ENCODE data around the gene ZNF891. TPM values are rescaled to one million over a fixed set of nuclear protein-coding genes. Genes with fewer than 3 reads are reported as not detected.

Gene ZNF891
- total RNA-seq, 2 donors from 2014 or later: 3.7 to 3.9 TPM

DNA sequence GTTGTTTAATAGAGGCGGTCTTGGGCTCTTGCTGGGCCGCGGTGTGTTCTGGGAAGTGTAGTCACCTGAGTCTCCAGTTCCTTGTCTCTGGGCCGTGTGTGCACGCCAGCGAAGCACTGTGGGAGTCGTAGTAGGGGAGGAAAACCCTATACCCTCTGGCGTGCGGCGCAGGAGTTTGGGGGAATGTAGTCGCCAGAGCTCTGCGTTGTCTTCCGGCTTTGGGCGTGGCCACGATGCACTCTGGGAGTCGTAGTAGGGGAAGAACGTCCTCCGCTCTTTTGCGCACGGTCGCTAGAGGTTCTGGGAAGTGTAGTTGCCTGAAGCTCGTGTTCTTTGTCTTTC, 50.1 kb downstream of the ZNF891 start:
- no peaks in the 10 kb centered on the region for H3K4me1 Mint-ChIP-seq
- Histone ChIP-seq H3K27me3 (ENCODE audit: control insufficient read depth, insufficient read depth, low read length, poor library complexity, severe bottlenecking) (no peaks in the 10 kb centered on the region), H3K36me3 (ENCODE audit: control insufficient read depth, insufficient read depth, low read length) (peaks cover 34% of the 10 kb centered on the region), H3K9me3 (ENCODE audit: control insufficient read depth, low read length) (peaks cover 82% of the 10 kb centered on the region), H3K27ac (ENCODE audit: low read depth, low read length) (peak overlapping the region; percentile 100), H3K4me3 (ENCODE audit: low read length) (peak overlapping the region; percentile 94), H3K9ac (ENCODE audit: extremely low read depth, low read length, poor library complexity, severe bottlenecking) (peak overlapping the region; percentile 99), H3K4me1 (ENCODE audit: control insufficient read depth, insufficient read depth, low read length) (no peaks in the 10 kb centered on the region)
- TF ChIP-seq, protein P1, sequence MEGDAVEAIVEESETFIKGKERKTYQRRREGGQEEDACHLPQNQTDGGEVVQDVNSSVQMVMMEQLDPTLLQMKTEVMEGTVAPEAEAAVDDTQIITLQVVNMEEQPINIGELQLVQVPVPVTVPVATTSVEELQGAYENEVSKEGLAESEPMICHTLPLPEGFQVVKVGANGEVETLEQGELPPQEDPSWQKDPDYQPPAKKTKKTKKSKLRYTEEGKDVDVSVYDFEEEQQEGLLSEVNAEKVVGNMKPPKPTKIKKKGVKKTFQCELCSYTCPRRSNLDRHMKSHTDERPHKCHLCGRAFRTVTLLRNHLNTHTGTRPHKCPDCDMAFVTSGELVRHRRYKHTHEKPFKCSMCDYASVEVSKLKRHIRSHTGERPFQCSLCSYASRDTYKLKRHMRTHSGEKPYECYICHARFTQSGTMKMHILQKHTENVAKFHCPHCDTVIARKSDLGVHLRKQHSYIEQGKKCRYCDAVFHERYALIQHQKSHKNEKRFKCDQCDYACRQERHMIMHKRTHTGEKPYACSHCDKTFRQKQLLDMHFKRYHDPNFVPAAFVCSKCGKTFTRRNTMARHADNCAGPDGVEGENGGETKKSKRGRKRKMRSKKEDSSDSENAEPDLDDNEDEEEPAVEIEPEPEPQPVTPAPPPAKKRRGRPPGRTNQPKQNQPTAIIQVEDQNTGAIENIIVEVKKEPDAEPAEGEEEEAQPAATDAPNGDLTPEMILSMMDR (conservative IDR thresholded peaks at IDR 0.05): no peak
- WGBS, 2 experiments (ENCODE audit: insufficient coverage in 1 of 2, insufficient read length in 1 of 2): 0 to 2% methylated on average over 10 to 22 of the region's 22 CpGs
- H3K36me3 Mint-ChIP-seq (ENCODE audit: low read depth): peaks cover 39% of the 10 kb centered on the region
- peak; percentile 100 for DNase-seq
- H3K27me3 Mint-ChIP-seq (ENCODE audit: insufficient read depth): no peaks in the 10 kb centered on the region
- no peak overlapping the region for H3K4me3 Mint-ChIP-seq
- peaks cover 43% of the 10 kb centered on the region for H3K9me3 Mint-ChIP-seq
- H3K27ac Mint-ChIP-seq: no peak overlapping the region

DNA sequence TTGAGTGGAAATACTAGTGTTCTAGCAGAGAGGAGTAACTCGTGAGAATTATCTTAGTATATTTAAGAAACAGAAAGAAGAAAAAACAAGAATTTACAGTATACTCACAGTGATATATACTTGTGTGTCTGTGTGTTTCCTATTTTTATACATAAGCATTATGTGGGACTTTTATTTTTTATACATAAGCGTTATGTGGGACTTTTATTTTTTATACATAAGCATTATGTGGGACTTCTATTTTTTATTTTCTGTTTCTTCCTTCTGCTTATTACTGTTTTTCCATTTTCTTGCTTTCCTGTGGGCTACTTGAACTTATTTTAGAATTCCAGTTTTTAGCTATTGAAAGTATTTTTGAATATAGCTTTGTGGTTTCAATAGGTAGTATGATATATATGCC, 56.2 kb downstream of the ZNF891 start:
- WGBS, 2 experiments (ENCODE audit: insufficient coverage in 1 of 2, insufficient read length in 1 of 2): 100% methylated on average over 1 of the region's 2 CpGs; no CpG with 5 or more reads in 1 of the 2 experiments
- H3K9me3 Mint-ChIP-seq: peaks cover 52% of the 10 kb centered on the region
- TF ChIP-seq, protein P1 (conservative IDR thresholded peaks at IDR 0.05): no peak
- no peaks in the 10 kb centered on the region for H3K36me3 Mint-ChIP-seq (ENCODE audit: low read depth)
- Histone ChIP-seq H3K36me3 (ENCODE audit: control insufficient read depth, insufficient read depth, low read length) (no peaks in the 10 kb centered on the region), H3K27me3 (ENCODE audit: control insufficient read depth, insufficient read depth, low read length, poor library complexity, severe bottlenecking) (no peaks in the 10 kb centered on the region), H3K9ac (ENCODE audit: extremely low read depth, low read length, poor library complexity, severe bottlenecking) (no peak overlapping the region), H3K4me1 (ENCODE audit: control insufficient read depth, insufficient read depth, low read length) (no peaks in the 10 kb centered on the region), H3K9me3 (ENCODE audit: control insufficient read depth, low read length) (peaks cover 74% of the 10 kb centered on the region), H3K4me3 (ENCODE audit: low read length) (no peak overlapping the region), H3K27ac (ENCODE audit: low read depth, low read length) (no peak overlapping the region)
- no peaks in the 10 kb centered on the region for H3K27me3 Mint-ChIP-seq (ENCODE audit: insufficient read depth)
- DNase-seq: no peak
- H3K4me3 Mint-ChIP-seq: no peak overlapping the region
- H3K4me1 Mint-ChIP-seq: no peaks in the 10 kb centered on the region
- H3K27ac Mint-ChIP-seq: no peak overlapping the region

DNA sequence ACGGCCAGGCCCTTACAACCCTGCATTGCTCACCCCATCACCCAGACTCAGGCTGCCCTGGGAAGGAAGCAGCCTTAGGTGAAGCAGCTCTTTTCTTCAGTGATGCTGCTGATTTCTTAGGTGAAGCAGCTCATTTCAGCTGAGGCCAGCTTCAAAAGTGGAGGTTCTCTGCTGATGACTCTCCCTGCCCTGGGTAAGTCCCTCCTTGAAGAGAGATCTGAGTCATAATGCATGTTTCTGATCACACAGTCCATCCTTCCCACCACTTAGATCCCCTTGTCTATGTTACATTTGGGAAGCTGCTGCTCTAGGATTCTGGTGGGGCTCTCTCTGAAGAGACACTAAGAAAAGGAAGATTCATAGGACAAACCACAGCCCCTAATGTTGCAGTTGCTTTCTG, 66.5 kb downstream of the ZNF891 start:
- no peaks in the 10 kb centered on the region for H3K4me1 Mint-ChIP-seq
- peaks cover 3% of the 10 kb centered on the region for H3K27me3 Mint-ChIP-seq (ENCODE audit: insufficient read depth)
- peak overlapping the region; percentile 44 for H3K4me3 ChIP-seq (ENCODE audit: low read length)
- no peak for DNase-seq
- H3K4me1 ChIP-seq (ENCODE audit: control insufficient read depth, insufficient read depth, low read length): no peaks in the 10 kb centered on the region
- peaks cover 43% of the 10 kb centered on the region for H3K36me3 ChIP-seq (ENCODE audit: control insufficient read depth, insufficient read depth, low read length)
- WGBS, 2 experiments (ENCODE audit: insufficient coverage in 1 of 2, insufficient read length in 1 of 2): 67 to 91% methylated on average over 1 of the region's 1 CpG
- H3K9me3 Mint-ChIP-seq: peaks cover 96% of the 10 kb centered on the region
- H3K27me3 ChIP-seq (ENCODE audit: control insufficient read depth, insufficient read depth, low read length, poor library complexity, severe bottlenecking): no peaks in the 10 kb centered on the region
- peaks cover 94% of the 10 kb centered on the region for H3K9me3 ChIP-seq (ENCODE audit: control insufficient read depth, low read length)
- H3K36me3 Mint-ChIP-seq (ENCODE audit: low read depth): peaks cover 42% of the 10 kb centered on the region
- no peak overlapping the region for H3K27ac Mint-ChIP-seq
- TF ChIP-seq, protein P1 (conservative IDR thresholded peaks at IDR 0.05): no peak
- no peak overlapping the region for H3K9ac ChIP-seq (ENCODE audit: extremely low read depth, low read length, poor library complexity, severe bottlenecking)
- no peak overlapping the region for H3K27ac ChIP-seq (ENCODE audit: low read depth, low read length)
- H3K4me3 Mint-ChIP-seq: no peak overlapping the region
